CD4-positive, alpha-beta T cell treated with Interleukin-15 for 4 hours (primary cell): ENCODE results near the gene SLC4A3.
"Not testable (repeated sequence)": the region's sequence is repeated elsewhere in the genome, so short reads cannot be mapped to it uniquely, and the experiment has no call there.

Experiments
- DNase-seq: peaks from one replicate; pipeline ENCODE4 v3.0.0-alpha.2; 2020; ENCODE audit warnings: low spot score

Gene SLC4A3

DNA sequence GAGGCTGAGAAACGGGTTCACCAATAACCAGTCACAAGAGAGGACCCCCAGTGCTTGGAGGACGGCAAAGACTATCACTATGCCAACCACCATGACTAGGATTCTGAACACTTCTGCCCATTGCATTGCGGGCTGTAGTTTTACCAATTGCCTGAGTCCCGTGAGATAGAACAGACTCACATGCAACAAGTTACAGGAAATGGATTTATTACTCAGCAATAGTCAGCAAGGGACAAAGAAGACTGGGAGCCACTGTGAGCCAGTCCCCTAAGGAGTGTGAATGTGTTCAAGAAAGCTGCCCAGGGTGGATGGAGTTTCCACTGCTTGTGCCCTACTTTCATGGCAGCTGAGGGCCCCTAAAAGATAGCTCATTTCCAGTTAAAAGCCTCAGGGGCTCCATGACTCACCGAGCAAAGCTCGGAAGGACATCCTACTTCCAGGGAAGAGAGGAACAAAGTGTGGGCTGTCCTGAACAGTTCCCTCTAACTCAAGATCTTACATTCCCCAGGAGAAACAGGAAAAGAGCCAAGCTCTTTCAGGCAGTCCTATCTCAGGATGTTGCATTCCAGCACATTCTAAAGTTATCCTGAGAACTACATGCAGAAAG is 54.4 kb downstream of the SLC4A3 start:
- no peak for DNase-seq

DNA sequence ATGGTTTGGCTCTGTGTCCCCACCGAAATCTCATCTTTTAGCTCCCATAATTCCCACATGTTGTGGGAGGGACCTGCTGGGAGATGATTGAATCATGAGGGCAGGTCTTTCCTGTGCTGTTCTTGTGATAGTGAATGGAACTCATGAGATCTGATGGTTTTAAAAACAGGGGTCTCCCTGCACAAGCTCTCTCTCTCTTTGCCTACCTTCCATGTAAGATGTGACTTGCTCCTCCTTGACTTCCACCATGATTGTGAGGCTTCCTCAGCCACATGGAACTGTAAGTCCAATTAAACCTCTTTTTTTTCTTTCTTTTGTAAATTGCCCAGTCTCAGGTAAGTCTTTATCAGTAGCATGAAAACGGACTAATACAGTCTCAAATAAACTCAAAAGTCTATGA is 56.0 kb downstream of the SLC4A3 start:
- not testable (repeated sequence) for DNase-seq

DNA sequence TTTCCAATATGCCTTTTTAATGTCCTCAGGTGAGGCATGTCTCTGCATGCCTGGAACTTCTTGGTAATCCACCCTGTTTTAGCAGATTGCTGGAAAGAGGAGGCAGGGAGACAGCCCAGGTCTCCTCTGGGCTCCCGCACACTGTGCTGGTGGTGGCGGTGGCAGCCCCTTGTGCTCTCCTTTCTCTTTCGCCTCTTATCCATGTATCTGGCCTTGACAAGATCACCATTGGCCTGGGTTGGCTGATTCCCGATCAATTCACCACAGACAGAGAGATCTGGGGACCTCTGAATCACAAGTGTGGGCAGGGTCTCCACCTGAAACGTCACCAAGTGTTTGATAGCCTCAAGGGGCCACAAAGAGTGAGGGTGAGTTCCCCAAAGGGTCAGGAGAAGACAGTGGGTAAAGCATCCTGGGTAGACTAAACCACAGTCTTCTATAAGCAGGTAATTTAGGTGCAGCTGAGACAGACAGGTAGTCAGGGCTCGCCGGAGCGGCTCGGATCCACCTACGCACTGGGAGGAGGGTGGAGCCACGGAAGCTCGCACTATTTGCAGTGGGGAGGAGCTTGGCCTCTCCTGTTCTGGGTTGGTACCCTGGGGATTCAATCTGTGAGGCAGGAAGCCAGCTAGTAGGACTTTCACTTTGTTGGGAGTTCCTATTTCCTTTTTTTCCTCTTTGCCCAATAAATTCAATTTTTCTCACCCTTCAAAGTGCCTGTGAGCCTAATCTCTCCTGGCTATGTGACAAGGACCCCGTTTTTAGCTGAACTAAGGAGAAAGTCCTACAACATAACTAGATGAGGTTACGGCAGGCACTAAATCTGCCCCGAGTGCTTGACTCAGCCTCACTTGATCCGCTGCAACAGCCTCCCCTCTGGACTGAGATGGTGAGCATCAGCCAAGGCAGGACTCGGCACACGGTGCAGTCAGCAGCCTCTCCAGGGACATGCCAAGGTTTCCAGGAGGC is 57.6 kb downstream of the SLC4A3 start:
- DNase-seq, result peak; percentile 4

DNA sequence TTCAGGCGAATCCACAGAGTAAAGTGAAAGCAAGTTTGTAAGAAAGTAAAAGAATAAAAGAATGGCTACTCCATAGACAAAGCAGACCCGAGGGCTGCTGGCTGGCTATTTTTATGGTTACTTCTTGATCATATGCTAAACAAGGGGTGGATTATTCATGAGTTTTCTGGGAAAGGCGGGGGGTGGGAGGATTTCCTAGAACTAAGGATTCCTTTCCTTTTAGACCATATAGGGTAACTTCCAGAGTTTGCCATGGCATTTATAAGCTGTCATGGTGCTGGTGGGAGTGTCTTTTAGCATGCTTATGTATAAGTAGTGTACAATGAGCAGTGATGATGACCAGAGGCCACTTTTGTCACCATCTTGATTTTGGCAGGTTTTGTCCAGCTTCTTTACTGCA is 59.8 kb downstream of the SLC4A3 start:
- DNase-seq, result no peak

DNA sequence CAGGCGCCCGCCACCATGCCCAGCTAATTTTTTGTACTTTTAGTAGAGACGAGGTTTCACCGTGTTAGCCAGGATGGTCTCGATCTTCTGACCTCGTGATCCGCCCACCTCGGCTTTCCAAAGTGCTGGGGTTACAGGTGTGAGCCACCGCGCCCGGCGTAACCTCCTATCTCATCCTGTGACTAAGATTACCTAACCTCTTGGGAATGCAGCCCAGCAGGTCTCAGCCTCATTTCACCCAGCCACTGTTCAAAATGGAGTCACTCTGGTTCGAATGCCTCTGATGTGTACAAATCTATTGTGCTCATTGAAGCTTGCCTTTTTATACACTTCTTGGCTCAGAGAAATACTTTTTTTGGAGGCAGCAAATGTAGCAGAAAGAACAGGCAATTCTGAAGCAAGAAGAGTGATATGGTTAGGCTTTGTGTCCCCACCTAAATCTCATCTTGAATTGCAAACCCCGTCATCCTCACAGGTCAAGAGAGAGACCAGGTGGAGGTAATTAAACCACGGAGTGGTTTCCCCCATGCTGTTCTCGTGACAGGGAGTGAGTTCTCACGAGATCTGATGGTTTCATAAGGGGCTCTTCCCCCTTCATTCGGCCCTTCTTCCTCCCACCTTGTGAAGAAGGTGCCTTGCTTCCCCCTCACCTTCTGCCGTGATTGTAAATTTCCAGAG is 60.6 kb downstream of the SLC4A3 start:
- no peak for DNase-seq

DNA sequence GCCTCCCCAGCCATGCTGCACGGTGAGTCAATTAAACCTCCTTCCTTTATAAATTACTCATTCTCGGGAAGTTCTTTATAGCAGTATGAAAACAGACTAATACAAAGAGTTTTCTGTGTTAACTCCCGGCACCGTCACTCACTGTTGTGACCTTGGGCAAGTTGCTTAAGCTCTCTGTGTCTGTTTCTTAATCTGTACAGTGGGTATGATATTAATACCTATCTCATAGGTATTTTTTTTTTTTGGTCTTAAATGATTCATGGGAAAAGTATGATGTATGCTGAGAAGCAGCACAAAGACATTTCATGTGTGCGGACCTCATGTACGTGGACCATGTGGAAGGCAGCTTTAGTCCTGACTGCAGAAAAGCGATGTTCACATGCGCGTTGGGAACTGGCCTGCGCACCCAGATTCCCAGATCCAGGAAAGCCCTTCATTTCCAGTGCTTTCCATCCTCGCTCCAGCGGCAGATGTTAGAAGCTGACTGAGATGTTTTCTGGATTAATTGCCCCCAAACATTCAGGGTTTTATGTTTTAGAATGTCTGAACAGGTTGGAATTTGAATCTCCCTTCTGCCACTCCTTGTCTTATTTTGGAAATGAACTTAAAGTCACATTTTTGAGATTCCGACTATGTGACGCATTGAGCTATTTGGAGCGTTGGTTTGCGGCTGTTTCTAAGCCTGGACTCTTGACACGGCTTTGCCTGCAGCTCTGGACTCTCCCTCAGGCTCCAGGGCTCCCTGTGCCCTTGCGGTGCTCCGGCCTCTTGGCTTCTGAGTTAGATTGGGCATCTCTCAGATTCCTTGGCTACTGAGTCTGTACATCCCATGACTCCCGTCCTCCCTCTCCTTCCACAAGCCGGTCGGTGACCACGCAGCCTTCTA is 61.4 kb downstream of the SLC4A3 start:
- no peak for DNase-seq

DNA sequence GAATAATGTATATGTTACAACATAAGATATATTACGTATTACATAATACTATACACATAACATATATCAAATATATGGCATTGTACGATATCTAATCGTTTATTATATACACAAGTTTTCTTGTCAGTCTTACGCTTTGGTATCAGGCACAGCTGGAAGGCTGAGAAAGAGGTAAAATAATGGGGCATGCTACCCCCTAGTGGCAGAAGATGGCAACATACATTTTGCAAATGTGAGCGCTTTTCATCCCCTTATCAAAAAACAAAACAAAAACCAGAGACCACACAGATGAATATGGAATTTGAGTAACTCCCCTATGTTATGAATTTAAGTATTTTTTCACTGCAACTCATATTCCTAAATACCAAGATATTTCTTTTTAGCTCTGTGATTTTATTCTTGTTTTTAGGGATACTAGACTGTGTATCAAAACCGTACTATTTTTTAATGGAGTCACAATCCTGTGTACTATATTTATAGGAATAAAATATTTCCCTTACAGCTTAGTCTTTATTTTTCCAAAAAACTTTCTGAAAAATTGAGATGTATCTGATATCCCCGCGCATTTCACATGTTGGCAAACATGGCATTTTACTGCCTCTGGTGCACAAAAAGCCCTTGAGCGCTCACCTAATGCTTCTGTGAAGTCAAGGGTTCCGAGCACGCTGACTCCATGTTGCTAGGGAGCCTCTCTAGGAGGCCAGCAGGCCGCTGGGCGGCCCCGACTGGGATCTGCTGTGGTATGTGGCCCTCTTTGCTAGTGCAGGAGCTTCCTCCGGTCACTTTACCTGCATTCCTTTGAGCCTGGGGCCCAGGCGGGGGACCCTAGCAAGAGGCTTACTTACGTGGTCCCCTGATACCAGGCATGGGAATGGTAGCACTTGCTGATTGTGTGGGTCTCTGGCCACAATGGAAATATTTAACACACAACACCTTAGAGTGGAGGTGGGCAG is 62.5 kb downstream of the SLC4A3 start:
- DNase-seq, result peak; percentile 47

DNA sequence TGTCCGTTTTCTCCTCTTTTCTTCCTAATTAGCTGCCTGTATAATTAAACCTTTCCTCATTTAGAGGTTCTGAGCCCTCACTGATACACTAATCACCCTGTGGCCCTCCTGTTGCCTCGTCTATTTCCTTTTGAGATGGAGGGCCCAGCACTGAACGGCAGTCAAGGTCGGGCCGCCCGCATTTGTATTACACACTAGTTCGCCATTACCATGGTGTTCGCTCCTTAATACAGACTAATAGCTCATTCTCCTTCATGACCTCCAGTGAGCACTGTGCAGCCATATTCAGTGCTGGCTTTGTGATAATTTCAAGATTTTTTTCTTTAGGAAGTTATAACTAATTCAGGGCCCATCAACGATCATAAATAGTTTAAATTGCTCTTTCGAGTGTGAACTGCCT is 64.1 kb downstream of the SLC4A3 start:
- DNase-seq, result no peak
